Panc1 (cell line): ENCODE data around the gene SLCO3A1. TPM values are rescaled to one million over a fixed set of nuclear protein-coding genes. Genes with fewer than 3 reads are reported as not detected.

ENCODE experiments used
- ATAC-seq: fragments of 200-7000 bp; cut with Tn5 transposase; 2 replicates; pipeline ENCODE4 v1.9.1; 2020; ENCODE audit warnings: mild to moderate bottlenecking, moderate library complexity
- BruUV-seq: library from RNA; stranded (reverse); fragments of 400-500 nt; replicated peaks from 2 replicates; lab custom pipeline; 2021; lab: Mats Ljungman, UMichigan
- CTCF ChIA-PET: fragments of 300-600 bp; sonication (Branson Sonifier 250); formaldehyde crosslinking; loops from one replicate; lab custom pipeline; 2022; ENCODE audit warnings: antibody characterized with exemption; lab: Charles Lee
- POLR2A ChIA-PET: fragments of 300-600 bp; sonication (Branson Sonifier 250); formaldehyde crosslinking; loops from one replicate; lab custom pipeline; 2022; ENCODE audit warnings: antibody characterized with exemption; lab: Charles Lee
- DNase-seq: peaks from one replicate; pipeline ENCODE4 v3.0.0-alpha.2; 2010; ENCODE audit warnings: low read depth, low spot score
- H3K27ac ChIP-seq: 2 replicates; pipeline ENCODE4 v1.5.1; 2011; ENCODE audit warnings: mild to moderate bottlenecking, low read length, inconsistent platforms
- H3K27me3 ChIP-seq: fragments of 200-500 bp; sonication (Bioruptor generic); 2 replicates; pipeline ENCODE4 v1.6.0; 2014; ENCODE audit warnings: low read length, inconsistent platforms; ENCODE audit not compliant: control insufficient read depth, insufficient read depth
- H3K36me3 ChIP-seq: fragments of 200-500 bp; sonication (Bioruptor generic); 2 replicates; pipeline ENCODE4 v1.5.1; 2014; ENCODE audit warnings: inconsistent platforms, mild to moderate bottlenecking, low read length, moderate library complexity; ENCODE audit not compliant: control insufficient read depth, insufficient read depth
- H3K4me1 ChIP-seq: 2 replicates; pipeline ENCODE4 v1.5.1; 2011; ENCODE audit warnings: inconsistent platforms, mild to moderate bottlenecking, low read length, moderate library complexity; ENCODE audit not compliant: control insufficient read depth, insufficient read depth
- H3K4me3 ChIP-seq, 2 experiments: 2 replicates each; pipeline ENCODE4 v1.5.1; 2011 to 2012; ENCODE audit warnings: low read depth in 2 of 2, low read length in 2 of 2, mild to moderate bottlenecking in 2 of 2, inconsistent platforms in 1 of 2, moderate library complexity in 1 of 2
- H3K9me3 ChIP-seq: fragments of 200-500 bp; sonication (Bioruptor generic); 2 replicates; pipeline ENCODE4 v1.5.1; 2014; ENCODE audit warnings: low read depth, mild to moderate bottlenecking, inconsistent platforms, low read length, moderate library complexity; ENCODE audit not compliant: control insufficient read depth, insufficient read depth
- POLR2AphosphoS5 ChIP-seq: IDR thresholded peaks from 2 replicates; pipeline ENCODE4 v1.6.1; 2012; ENCODE audit warnings: mild to moderate bottlenecking, low read depth, low read length, moderate library complexity
- REST ChIP-seq, 2 experiments: IDR thresholded peaks; 2 replicates each; pipeline ENCODE4 v1.6.1; 2011 to 2012; ENCODE audit warnings: low read depth in 2 of 2, control low read depth in 1 of 2, low read length in 1 of 2, mild to moderate bottlenecking in 1 of 2, moderate library complexity in 1 of 2; ENCODE audit not compliant: insufficient read depth in 1 of 2
- SIN3A ChIP-seq: IDR thresholded peaks from 2 replicates; pipeline ENCODE4 v1.6.1; 2012; ENCODE audit warnings: low read depth, mild to moderate bottlenecking, low read length, moderate library complexity, borderline replicate concordance; ENCODE audit not compliant: insufficient read depth
- TCF7L2 ChIP-seq: IDR thresholded peaks from 2 replicates; pipeline ENCODE4 v1.6.1; 2011; ENCODE audit warnings: mild to moderate bottlenecking, low read depth, low read length, inconsistent platforms
- in situ Hi-C: cut with HindIII; loops from 2 replicates; pipeline ENCODE4 v1.10.0; 2016; ENCODE audit warnings: low sequenced_read_pairs, low pct_unique_long_range_greater_than_20kb
- intact Hi-C: fragments of 100-400 bp; cut with micrococcal nuclease; formaldehyde crosslinking; loops from one replicate; pipeline ENCODE4 v1.10.0; 2022; ENCODE audit not compliant: unreplicated experiment
- total RNA-seq: library from RNA; stranded (reverse); gene quantifications from one replicate; pipeline ENCODE4 v1.2.1, GENCODE V29; 2021; ENCODE audit not compliant: unreplicated experiment
- TF ChIP-seq, protein P1 (sequence below): fragments of 450-650 bp; IDR thresholded peaks from 2 replicates; pipeline ENCODE4 v1.5.1; 2017; ENCODE audit warnings: mild to moderate bottlenecking

Gene SLCO3A1
- total RNA-seq, 1 experiment from 2014 or later = 20.6 TPM

DNA sequence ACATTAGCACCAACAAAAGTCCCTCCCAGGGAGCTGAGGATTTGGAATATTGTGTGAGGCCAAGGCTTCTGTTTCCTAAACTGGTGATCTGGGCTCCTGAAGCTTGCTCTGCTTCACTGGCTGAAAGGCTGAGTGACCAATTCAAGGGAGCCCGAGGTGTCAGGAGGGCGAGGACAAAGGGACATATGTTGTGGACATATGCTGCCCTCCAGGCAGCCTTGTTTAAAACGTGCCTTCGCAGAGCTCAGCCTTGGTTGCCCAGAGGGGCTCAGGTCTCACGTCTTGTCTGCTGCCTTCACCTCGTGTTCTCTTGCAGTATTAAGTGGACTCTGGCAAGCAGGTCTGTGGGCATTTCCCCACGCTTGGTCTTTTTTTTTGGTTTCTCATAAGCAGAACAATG lies 7.0 kb downstream of the SLCO3A1 start:
- no peaks in the 10 kb centered on the region for H3K9me3 ChIP-seq
- no peak overlapping the region for H3K4me3 ChIP-seq
- H3K27me3 ChIP-seq = no peaks in the 10 kb centered on the region
- intact Hi-C loops = no loop called here
- peaks cover 33% of the 10 kb centered on the region for H3K4me1 ChIP-seq
- H3K27ac ChIP-seq = no peak overlapping the region
- DNase-seq (no peak), ATAC-seq (no peak)
- no TSS peak for BruUV-seq
- CTCF ChIA-PET = no interaction called here
- no peak for TF ChIP-seq POLR2AphosphoS5
- no peaks in the 10 kb centered on the region for H3K36me3 ChIP-seq
- in situ Hi-C loops = no loop called here
- POLR2A ChIA-PET = no interaction called here

GRCh38 chr15:91861223-91861622 lies 7.7 kb downstream of the SLCO3A1 start:
- H3K4me1 ChIP-seq = peaks cover 34% of the 10 kb centered on the region
- no TSS peak for BruUV-seq
- H3K9me3 ChIP-seq = no peaks in the 10 kb centered on the region
- H3K4me3 ChIP-seq = no peak overlapping the region
- TF ChIP-seq TCF7L2 (no peak), REST (IDR thresholded peaks at IDR 0.05; ENCODE audit: insufficient read depth in 1 of 2, low read depth in 2 of 2, low read length in 1 of 2) (no peak), SIN3A (no peak), POLR2AphosphoS5 (no peak)
- TF ChIP-seq, protein P1, sequence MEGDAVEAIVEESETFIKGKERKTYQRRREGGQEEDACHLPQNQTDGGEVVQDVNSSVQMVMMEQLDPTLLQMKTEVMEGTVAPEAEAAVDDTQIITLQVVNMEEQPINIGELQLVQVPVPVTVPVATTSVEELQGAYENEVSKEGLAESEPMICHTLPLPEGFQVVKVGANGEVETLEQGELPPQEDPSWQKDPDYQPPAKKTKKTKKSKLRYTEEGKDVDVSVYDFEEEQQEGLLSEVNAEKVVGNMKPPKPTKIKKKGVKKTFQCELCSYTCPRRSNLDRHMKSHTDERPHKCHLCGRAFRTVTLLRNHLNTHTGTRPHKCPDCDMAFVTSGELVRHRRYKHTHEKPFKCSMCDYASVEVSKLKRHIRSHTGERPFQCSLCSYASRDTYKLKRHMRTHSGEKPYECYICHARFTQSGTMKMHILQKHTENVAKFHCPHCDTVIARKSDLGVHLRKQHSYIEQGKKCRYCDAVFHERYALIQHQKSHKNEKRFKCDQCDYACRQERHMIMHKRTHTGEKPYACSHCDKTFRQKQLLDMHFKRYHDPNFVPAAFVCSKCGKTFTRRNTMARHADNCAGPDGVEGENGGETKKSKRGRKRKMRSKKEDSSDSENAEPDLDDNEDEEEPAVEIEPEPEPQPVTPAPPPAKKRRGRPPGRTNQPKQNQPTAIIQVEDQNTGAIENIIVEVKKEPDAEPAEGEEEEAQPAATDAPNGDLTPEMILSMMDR = no peak
- no peaks in the 10 kb centered on the region for H3K36me3 ChIP-seq
- intact Hi-C loops = no loop called here
- no peaks in the 10 kb centered on the region for H3K27me3 ChIP-seq
- CTCF ChIA-PET = no interaction called here
- DNase-seq (no peak), ATAC-seq (no peak)
- POLR2A ChIA-PET = no interaction called here
- in situ Hi-C loops = no loop called here
- no peak overlapping the region for H3K27ac ChIP-seq

- ATAC-seq = no peak
These were observed 9.5 kb downstream of the SLCO3A1 start for GRCh38 chr15:91862891-91863504.

More at GRCh38 chr15:91862891-91863504, 9.5 kb downstream of the SLCO3A1 start:
- H3K4me1 ChIP-seq = peaks cover 44% of the 10 kb centered on the region
- DNase-seq = no peak
- TF ChIP-seq, protein P1 = no peak
- no peak for TF ChIP-seq TCF7L2
- no peak for TF ChIP-seq SIN3A
- no peak for TF ChIP-seq POLR2AphosphoS5
- ChIA-PET CTCF (no interaction called here), POLR2A (no interaction called here)
- intact Hi-C loops = no loop called here
- BruUV-seq = no TSS peak
- in situ Hi-C loops = no loop called here
- H3K36me3 ChIP-seq = no peaks in the 10 kb centered on the region
- peak overlapping the region; percentile 52; the same call in 1 of the 2 replicates for H3K27ac ChIP-seq
- no peaks in the 10 kb centered on the region for H3K9me3 ChIP-seq
- H3K27me3 ChIP-seq = no peaks in the 10 kb centered on the region
- H3K4me3 ChIP-seq = no peak overlapping the region
